Right renal pelvis (tissue), 4 donors: ENCODE data around the gene HMGA1. TPM values are rescaled to one million over a fixed set of nuclear protein-coding genes. Genes with fewer than 3 reads are reported as not detected.
"Not testable (repeated sequence)": the region's sequence is repeated elsewhere in the genome, so short reads cannot be mapped to it uniquely, and the experiment has no call there.

Experiments used
- DNase-seq, 4 donors: peaks; one replicate each; pipeline ENCODE4 v3.0.0-alpha.2; 2013; ENCODE audit warnings: low read depth in 4 of 4, low spot score in 3 of 4, missing footprints in 1 of 4
- polyA plus RNA-seq, 4 donors: library from polyadenylated mRNA; unstranded; fragments of 120-200 nt; gene quantifications; one replicate each; pipeline ENCODE4 v1.2.1, GENCODE V29; 2013; ENCODE audit not compliant: insufficient read length in 4 of 4

The HMGA1 gene
- polyA plus RNA-seq, 4 donors, result 113 to 160 (median 128) TPM

DNA sequence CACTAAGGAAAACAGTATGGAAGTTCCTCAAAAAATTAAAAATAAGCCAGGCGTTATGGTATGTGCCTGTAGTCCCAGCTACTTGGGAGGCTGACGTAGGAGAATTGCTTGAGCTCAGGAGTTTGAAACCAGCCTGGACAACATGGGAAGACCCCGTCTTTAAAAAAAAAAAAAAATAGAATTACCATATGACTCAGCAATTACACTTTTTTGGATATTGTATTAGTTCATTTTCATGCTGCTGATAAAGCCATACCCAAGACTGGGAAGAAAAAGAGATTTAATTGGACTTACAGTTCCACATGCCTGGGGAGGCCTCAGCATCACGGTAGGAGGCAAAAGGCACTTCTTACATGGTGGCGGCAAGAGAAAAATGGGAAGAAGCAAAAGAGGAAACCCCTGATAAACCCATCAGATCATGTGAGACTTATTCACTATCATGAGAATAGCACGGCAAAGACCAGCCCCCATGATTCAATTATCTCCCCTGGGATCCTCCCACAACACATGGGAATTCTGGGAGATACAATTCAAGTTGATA is 22.9 kb downstream of the HMGA1 start:
- no peak for DNase-seq

DNA sequence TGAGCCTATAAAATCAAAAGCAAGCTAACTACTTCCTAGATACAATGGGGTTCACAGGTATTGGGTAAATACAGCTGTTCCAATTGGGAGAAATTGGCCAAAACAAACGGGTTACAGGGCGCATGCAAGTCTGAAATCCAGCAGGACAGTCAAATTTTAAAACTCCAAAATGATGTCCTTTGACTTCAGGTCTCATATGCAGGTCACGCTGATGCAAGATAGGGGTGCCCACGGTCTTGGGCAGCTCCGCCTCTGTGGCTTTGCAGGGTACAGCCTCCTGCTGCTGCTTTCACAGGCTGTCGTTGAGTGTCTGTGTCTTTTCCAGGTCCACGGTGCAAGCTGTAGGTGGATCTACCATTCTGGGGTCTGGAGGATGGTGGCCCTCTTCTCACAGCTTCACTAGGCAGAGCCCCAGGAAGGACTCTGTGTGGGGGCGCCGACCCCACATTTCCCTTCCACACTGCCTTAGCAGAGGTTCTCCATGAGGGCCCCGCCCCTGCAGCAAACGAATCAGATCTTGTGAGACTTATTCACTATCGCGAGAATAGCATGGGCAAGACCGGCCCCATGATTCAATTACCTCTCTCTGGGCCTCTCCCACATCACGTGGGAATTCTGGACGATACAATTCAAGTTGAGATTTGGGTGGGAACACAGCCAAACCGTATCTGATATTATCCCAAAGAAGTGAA is 24.0 kb downstream of the HMGA1 start:
- DNase-seq, result no peak

DNA sequence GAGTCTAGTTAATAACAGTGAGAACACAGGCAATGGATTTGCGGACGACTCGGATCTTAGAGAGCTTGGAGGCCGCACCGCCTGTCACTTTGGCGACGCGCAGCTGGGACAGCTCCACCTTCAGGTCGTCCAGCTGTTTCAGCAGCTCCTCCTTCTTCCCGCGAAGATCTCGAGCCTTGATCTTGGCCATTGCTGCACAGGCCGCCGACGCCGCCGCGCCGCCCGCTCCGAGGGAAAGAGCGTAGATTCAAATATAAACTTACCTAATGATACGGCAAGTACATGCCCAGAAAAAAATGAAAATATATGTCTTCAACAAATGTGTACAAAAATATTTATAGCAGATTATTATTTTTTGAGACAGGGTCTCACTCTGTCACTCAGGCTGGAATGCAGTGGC is 26.8 kb downstream of the HMGA1 start:
- not testable (repeated sequence) for DNase-seq

DNA sequence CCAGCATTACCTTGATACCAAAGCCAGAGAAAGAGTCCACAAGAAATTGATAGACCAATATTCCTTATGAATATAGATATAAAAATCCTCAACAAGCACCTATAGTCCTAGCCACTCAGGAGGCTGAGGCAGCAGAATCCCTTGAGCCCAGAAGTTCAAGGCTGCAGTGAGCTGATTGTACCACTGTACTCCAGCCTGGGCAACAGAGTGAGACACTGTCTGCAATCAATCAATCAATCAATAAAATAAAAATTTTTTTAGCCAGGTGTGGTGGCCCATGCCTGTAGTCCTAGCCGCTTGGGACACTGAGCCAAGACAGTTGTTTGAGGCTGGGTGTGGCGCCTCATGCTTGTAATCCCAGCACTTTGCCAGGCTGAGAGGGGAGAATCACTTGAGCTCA is 31.1 kb downstream of the HMGA1 start:
- no peak for DNase-seq

DNA sequence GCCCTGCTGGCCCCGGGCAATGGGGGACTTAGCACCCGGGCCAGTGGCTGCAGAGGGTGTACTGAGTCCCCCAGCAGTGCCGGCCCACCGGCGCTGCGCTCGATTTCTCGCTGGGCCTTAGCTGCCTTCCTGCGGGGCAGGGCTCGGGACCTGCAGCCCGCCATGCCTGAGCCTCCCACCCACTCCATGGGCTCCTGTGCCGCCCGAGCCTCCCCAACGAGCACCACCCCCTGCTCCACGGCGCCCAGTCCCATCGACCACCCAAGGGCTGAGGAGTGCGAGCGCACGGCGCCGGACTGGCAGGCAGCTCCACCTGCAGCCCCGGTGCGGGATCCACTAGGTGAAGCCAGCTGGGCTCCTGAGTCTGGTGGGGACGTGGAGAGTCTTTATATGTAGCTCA is 32.5 kb downstream of the HMGA1 start:
- DNase-seq, result not testable (repeated sequence)

DNA sequence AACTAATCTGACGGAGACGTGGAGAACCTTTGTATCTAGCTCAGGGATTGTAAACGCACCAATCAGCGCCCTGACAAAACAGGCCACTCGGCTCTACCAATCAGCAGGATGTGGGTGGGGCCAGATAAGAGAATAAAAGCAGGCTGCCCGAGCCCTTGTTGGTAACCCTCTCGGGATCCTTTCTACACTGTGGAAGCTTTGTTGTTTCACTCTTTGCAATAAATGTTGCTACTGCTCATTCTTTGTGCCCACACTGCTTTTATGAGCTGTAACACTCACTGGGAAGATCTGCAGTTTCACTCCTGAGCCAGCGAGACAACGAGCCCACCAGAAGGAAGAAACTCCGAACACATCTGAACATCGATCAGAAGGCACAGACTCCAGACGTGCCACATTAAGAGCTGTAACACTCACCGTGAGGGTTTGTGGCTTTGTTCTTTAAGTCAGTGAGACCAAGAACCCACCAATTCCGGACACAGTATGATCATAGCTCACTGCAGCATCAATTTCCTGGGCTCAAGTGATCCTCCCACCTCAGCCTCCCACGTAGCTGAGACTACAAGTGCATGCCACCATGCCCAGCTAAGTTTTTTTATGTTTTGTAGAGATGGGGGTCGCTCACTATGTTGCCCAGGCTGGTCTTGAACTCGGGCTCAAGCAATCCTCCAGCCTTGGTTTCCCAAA is 33.1 kb downstream of the HMGA1 start:
- DNase-seq, result not testable (repeated sequence)

DNA sequence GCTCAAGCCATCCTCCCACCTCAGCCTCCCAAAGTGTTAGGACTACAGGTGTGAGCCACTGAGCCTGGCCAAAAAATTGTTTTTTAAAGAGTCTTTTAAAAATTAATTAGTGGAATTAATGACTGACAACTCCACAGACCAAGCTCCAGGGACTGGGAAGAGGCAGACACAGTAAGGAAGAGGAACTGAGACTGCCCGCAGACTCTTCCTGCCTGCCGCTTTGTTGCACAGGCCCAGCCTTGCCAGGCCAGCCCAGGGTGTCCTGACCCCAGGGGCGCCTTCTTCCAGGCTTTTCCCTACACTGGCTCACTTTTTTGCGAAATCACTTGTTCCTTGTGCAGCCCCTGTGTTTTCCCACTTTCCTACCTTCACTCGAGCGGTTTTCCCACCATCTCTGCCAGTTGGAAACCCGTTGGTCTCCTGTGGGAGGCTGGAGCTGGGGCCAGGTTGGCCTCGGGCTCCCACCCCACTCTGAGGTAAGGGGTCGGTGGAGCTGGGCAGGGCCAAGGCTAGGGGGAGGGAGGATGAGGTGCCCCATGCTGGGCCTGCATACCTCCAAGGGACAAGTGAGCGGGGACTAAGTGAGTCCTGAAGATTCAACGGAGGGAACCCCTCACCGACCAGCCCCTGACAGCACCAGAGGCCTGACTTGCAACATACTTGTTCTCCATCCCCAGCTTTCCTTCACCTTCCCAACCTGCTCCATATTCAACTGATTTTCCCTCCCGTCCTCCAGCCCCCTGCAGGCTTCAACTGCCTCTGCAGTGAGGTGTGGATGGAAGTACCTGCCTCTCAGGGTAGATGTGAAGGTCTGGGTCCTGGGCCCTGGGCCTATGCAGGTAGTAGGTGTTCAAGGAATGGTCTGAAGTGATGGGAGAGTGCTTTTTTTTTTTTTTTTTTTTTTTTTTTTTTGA is 35.6 kb downstream of the HMGA1 start:
- DNase-seq, result no peak

DNA sequence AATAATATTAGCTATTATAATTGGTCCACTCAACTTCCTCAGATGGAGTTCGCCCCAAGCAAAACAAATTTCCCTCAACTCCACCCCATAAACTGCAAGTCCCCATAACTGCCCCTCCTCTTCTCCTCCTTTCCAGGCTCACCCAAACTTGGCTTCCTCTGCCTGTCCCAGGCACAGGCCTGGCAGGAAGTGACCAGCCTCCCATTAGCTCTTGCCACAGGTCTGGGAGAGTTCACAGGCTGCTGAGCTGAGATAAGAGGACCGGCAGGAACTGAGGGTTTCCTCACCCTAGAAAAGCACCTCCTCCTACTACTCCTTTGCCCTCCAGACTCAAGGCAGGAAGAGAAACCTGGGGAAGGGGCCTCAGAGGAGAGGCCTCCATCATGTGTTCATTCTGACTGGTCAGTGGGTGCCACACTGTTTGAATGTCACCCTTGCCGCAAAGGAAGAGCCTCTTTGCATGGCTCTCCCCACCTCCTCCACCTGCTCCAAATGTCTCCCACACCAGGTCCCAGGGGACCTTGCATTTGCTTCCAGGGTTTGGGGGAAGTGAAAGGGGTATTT is 36.7 kb downstream of the HMGA1 start:
- DNase-seq, result no peak

DNA sequence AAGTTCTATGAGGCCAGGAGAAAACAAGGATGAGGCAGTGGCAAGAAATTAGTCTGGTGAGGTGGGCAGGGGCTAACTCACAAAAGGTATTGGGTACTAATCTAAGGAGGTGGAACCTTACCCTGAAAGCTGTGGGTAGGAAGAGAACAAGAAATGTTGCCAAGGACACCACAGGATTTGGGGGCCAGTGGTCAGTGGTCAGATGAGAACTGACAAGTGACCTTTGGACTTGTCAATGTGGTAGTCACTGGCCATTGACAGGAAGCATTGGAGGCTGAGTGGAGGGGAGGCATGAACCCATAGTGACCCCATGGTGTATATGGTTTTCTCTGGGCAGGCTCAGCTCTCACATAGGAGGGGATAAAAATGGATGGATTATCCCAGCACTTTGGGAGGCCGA is 37.5 kb downstream of the HMGA1 start:
- DNase-seq, result no peak

DNA sequence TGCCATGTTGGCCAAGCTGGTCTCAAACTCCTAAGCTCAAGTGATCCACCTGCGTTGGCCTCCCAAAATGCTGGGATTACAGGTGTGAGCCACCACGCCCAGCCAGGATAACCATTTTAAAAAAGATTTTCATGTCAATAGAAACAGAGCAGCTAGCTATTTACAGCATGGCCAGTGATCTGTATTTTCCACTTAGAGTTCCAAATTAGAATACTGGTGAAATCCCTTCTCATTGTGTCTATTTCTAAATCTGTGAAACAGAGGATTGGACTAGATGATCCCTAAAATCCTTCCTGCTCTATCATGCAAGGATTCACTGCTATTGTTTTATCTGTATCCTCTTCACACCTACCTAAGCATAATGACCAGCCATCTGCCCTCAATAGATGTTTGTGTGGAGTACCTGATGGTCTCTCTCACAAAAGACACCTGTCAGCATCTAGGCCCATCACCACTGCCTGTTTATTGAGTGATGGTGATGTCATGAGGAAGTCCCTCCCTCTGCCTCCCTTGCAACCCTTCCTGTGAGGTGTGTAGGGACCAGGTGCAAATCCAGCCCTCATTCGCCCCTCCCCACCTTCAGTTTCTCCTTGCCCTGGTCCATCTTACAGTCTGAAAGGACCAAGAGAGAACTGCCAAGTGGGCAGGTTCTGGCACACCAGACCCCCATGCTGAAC is 38.6 kb downstream of the HMGA1 start:
- DNase-seq, result no peak

DNA sequence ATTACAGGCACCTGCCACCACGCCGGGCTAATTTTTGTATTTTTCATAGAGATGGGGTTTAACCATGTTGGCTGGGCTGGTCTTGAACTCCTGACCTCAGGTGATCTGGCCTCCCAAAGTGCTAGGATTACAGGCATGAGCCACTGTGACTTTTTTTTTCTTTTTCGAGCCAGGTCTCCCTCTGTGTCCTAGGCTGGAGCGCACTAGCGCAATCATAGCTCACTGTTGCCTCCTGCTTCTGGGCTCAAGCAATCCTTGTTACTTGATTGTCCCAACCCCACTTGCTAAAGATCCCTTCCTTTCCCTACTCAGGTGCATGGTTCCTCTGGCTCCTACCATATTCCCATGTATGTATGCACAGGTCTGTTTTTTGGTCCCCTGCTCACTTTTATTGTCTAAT is 39.5 kb downstream of the HMGA1 start:
- DNase-seq, result no peak

DNA sequence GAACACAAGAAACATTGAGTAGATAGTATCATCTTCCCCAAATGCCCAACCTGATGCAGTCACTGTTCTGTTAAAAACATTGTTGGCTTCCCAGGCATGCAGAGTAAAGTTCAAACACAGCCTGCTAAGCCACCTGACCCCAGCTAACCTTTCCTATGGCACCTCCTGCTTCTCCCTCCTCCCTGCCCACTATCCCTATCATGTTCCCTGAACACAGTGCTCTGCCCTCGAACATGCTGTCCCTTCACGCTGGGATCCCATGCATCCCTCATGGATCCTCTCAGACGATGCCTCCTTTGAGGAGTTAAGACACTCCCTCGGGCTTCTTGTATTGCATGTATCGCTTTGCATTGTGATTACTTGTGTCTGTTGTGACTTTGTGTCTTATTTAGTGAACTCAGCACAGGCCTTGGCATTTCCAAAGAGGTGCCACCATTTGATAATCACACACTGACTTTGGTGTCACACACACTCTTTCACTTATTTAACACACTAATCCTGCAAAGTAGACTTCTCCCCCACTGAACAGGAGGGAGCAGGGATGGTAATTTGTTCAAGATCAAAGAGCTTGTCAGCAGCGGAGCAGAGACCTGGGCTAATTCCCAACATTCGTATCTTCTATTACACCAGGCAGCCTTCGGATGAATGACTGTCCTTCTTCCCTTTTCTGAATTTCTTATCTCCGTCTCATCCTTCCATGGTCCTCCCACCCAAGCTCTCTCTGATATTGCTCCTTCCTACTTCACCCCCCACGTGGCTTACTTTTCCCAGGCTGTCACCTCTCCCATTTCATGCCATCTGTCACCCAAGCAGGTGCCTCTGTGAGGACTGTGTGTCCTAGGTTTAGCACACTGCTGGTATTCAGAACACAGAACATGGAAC is 40.4 kb downstream of the HMGA1 start:
- no peak for DNase-seq

DNA sequence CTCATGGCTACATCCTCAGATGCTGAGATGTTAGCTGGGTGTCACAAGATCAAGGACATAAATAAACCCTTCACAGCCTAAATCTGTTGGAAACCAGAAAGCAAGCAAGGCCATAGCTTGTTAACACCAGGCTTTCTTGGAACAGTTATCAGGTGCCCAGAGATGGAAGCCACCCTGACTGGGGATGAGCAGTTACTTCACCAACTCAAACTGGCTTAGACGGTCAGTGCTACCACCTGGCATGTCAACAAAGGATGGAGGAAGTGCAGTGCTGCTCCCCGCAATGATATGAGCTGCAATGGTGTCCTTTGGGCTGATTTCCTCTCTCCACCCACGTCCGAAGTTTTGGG is 41.1 kb downstream of the HMGA1 start:
- no peak for DNase-seq

DNA sequence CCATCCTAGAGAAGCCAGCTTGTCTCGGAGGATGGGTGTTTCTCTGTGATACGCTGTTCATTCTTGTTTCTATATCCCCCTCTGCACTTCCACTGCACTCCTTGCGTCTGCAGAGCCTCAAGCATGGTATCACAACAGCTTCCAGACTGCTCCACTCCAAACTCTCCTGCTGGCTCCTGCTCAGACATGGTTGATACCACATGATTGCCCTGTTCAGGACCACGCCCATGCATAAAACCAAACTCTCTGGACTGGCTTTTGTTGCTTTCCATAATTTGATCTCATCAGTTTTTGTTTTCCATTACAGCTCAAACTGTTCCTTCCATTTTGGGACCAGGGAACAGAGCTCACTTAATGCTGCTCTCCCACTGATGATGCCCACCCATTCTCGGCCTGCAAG is 42.2 kb downstream of the HMGA1 start:
- DNase-seq, result no peak

DNA sequence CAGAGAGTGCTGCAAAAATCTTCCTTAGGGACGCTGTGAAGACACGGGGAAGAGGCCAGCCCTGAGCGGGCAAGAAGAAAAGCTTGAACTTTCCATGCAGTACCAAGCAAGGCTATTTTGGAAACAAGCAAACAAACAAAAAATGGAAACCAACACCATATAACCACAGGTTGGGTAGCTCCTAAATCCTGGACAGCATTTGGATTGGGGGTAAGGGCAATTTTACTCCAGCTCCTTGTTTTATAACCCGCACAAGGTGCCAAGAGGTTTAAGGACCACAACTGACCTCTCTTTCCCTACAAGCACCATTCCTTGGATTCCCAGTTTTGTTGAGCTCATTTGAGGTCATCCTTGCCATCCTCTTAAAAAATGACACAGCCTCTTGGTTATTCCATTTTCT is 43.5 kb downstream of the HMGA1 start:
- DNase-seq, result no peak

DNA sequence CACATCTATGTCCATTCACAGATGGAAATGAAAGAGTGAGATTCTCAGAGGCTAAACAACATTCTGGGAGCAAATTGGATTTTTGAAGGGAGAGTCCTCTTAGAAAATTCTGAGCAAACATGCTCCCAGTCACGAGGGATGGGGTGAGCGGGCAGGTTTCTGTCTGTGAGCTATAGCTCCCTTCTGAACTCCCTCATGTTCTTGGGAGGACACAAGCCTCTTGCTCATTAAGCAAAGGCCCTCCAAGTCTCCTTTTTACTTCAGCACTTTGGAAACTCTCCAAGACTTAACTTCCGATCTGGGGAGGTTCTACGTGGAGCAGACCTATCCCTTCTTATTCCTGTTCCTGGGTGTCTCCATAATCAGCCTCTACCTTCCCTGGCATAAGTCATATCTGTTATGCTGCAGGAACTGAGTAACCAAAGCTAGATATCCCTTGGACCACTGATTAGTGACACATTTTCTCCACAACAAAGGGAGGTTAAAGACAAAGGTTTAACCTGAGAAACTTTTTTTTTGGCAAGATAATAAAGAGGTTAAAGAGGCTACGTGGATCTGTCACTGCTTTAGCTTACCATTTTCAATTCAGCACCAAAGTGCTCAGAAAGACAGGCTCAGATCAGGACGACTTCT is 45.1 kb downstream of the HMGA1 start:
- DNase-seq, result no peak

DNA sequence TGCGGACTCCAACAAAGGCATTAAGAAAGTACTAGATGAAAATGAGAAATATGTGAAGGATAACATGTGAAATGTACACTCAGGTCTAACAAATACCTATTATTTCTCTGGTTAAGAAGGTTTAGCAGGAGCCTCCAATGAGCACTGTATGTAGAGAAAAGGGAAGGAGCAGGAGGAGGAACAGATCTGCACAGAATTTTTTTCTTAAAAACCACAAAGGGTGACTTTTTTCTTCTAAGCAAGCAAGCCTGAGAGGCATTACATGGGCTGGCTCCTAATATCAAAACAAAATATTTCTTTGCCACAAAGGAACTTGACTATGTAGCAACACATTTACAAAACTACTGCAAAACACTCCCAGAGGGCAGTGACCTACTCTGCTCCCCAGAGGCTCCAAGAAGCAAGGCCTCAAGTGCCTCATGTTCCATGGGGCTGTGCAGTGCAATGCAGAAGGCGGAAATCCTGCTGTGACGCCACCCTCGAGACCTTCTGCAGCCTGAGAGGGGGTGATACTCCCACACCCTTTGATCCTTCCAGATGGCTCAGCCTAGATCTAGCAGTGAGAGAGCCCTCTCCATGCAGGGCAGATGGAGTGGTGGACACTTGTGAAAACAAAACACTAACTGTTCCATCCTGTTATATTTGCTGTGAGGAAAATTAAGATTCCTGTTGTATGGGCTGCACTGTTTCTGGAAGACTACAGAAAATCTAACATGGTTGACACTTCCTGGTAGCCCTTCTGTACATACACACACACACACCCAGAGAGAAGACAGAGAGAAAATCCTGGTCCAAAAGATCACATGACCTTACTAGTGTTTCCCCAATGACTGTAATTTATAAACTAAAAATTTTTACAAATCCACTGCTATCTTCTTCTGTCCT is 48.1 kb downstream of the HMGA1 start:
- DNase-seq, result no peak
